CD14-positive monocyte (primary cell): ENCODE results near the gene OR10K2. TPM values are rescaled to one million over a fixed set of nuclear protein-coding genes. Genes with fewer than 3 reads are reported as not detected.

Experiments
- DNase-seq, 3 donors: peaks; one replicate each; pipeline ENCODE4 v3.0.0-alpha.2; 2011 to 2022
- H2AFZ ChIP-seq: 2 replicates; pipeline ENCODE4 v1.6.0; 2012; ENCODE audit warnings: mild to moderate bottlenecking, low read depth, low read length, inconsistent platforms; ENCODE audit not compliant: insufficient read depth, poor library complexity, severe bottlenecking
- H3K27ac ChIP-seq, 2 donors: 1 replicate in 1 of 2; 2 replicates in 1 of 2; pipeline ENCODE4 v1.5.1; 2012 to 2013; ENCODE audit warnings: low read length in 2 of 2, control low read depth in 1 of 2, inconsistent platforms in 1 of 2, low read depth in 1 of 2, mild to moderate bottlenecking in 1 of 2
- H3K27me3 ChIP-seq, 2 donors: one replicate each; pipeline versions ENCODE4 v1.6.0 to v1.6.1; 2011 to 2013; ENCODE audit warnings: low read length in 2 of 2; ENCODE audit not compliant: control insufficient read depth in 2 of 2, insufficient read depth in 2 of 2
- H3K36me3 ChIP-seq, 2 donors: replicated peaks in 1 of 2; 1 replicate in 1 of 2; 2 replicates in 1 of 2; pipeline versions ENCODE4 v1.5.1 to v1.6.1; 2012 to 2013; ENCODE audit warnings: low read length in 2 of 2, control low read depth in 1 of 2, inconsistent platforms in 1 of 2, mild to moderate bottlenecking in 1 of 2; ENCODE audit not compliant: insufficient read depth in 2 of 2, control insufficient read depth in 1 of 2
- H3K4me1 ChIP-seq, 2 donors: 1 replicate in 1 of 2; 2 replicates in 1 of 2; pipeline versions ENCODE4 v1.5.1 to v1.6.1; 2012 to 2013; ENCODE audit warnings: low read length in 2 of 2, control low read depth in 1 of 2, inconsistent platforms in 1 of 2, mild to moderate bottlenecking in 1 of 2, moderate library complexity in 1 of 2; ENCODE audit not compliant: insufficient read depth in 2 of 2, control insufficient read depth in 1 of 2
- H3K4me2 ChIP-seq: replicated peaks from 2 replicates; pipeline ENCODE3; 2012; ENCODE audit warnings: low read length, moderate library complexity, mild to moderate bottlenecking; ENCODE audit not compliant: poor library complexity, severe bottlenecking; ENCODE audit errors: extremely low read depth
- H3K4me3 ChIP-seq, 3 experiments: fragments of 200-600 bp in 1 of 3; sonication (generic) in 1 of 3; replicated peaks in 1 of 3; 1 replicate in 2 of 3; 2 replicates in 1 of 3; pipeline ENCODE4 v1.5.1; 2011 to 2013; ENCODE audit warnings: low read length in 3 of 3, mild to moderate bottlenecking in 3 of 3, control low read depth in 2 of 3, low read depth in 2 of 3, inconsistent platforms in 1 of 3, moderate library complexity in 1 of 3
- H3K79me2 ChIP-seq: 2 replicates; pipeline ENCODE4 v1.6.0; 2012; ENCODE audit warnings: mild to moderate bottlenecking, control low read depth, inconsistent platforms, low read length, moderate library complexity; ENCODE audit not compliant: insufficient read depth
- H3K9ac ChIP-seq: 2 replicates; pipeline ENCODE4 v1.6.0; 2017; ENCODE audit warnings: low read length, mild to moderate bottlenecking; ENCODE audit not compliant: insufficient read depth, poor library complexity, severe bottlenecking
- H3K9me3 ChIP-seq, 2 donors: replicated peaks in 1 of 2; 1 replicate in 1 of 2; 2 replicates in 1 of 2; pipeline versions ENCODE4 v1.5.1 to v1.6.1; 2012 to 2013; ENCODE audit warnings: low read length in 2 of 2, control low read depth in 1 of 2; ENCODE audit not compliant: control insufficient read depth in 1 of 2, insufficient read depth in 1 of 2
- H4K20me1 ChIP-seq: 2 replicates; pipeline ENCODE4 v1.6.0; 2012; ENCODE audit warnings: mild to moderate bottlenecking, low read length, control low read depth, moderate library complexity; ENCODE audit not compliant: insufficient read depth
- H3K27ac Mint-ChIP-seq, 7 donors: one replicate each; pipeline ENCODE4 v1.8.0; 2020; ENCODE audit warnings: mild to moderate bottlenecking in 7 of 7, mixed read lengths in 7 of 7, moderate library complexity in 6 of 7, inconsistent platforms in 2 of 7
- H3K27me3 Mint-ChIP-seq, 3 donors: one replicate each; pipeline ENCODE4 v1.8.0; 2021 to 2022; ENCODE audit warnings: low read depth in 3 of 3, mild to moderate bottlenecking in 3 of 3, mixed read lengths in 3 of 3, moderate library complexity in 3 of 3, inconsistent platforms in 1 of 3
- H3K36me3 Mint-ChIP-seq, 2 donors: one replicate each; pipeline ENCODE4 v1.8.0; 2020; ENCODE audit warnings: mixed read lengths in 2 of 2, inconsistent platforms in 1 of 2, mild to moderate bottlenecking in 1 of 2
- H3K4me1 Mint-ChIP-seq: one replicate; pipeline ENCODE4 v1.8.0; 2020; ENCODE audit warnings: mild to moderate bottlenecking, mixed read lengths
- H3K4me3 Mint-ChIP-seq, 2 donors: one replicate each; pipeline ENCODE4 v1.8.0; 2020; ENCODE audit warnings: mild to moderate bottlenecking in 2 of 2, mixed read lengths in 2 of 2, moderate library complexity in 1 of 2
- H3K9me3 Mint-ChIP-seq, 7 donors: one replicate each; pipeline ENCODE4 v1.8.0; 2020 to 2022; ENCODE audit warnings: mixed read lengths in 7 of 7, mild to moderate bottlenecking in 6 of 7, moderate library complexity in 6 of 7, inconsistent platforms in 2 of 7
- CTCF ChIP-seq: fragments of 200-600 bp; IDR thresholded peaks from one replicate; pipeline ENCODE4 v1.8.0; 2022; ENCODE audit warnings: antibody characterized with exemption, mild to moderate bottlenecking
- WGBS: methylation state at CpG from one replicate; pipeline ENCODE4 v1.1.5; 2013; ENCODE audit warnings: missing lambda C conversion rate; ENCODE audit not compliant: insufficient coverage; 5-methylcytosine and 5-hydroxymethylcytosine counted together
- intact Hi-C, 2 donors: fragments of 100-400 bp; cut with micrococcal nuclease; formaldehyde crosslinking; loops; one replicate each; pipeline versions ENCODE4 v1.15.0 to v1.15.1; 2023
- polyA plus RNA-seq, 3 donors: library from polyadenylated mRNA; depleted of rRNA in 1 of 3; unstranded in 2 of 3; stranded (reverse) in 1 of 3; fragments of 300-500 nt in 2 of 3; fragments of >200 nt in 1 of 3; fragmentation: Illumina TruSeq in 2 of 3; gene quantifications; 1 replicate in 2 of 3; 2 replicates in 1 of 3; pipeline ENCODE4 v1.2.3, GENCODE V29; 2012 to 2021

Gene OR10K2
- polyA plus RNA-seq, 3 donors, result not detected

GRCh38 chr1:158393476-158393875 is 32.6 kb downstream of the OR10K2 start:
- H3K27ac Mint-ChIP-seq, result no peak overlapping the region
- no peak for TF ChIP-seq CTCF
- H3K9ac ChIP-seq, result no peak overlapping the region
- no peak overlapping the region for H3K4me3 Mint-ChIP-seq
- H3K27ac ChIP-seq, result no peak overlapping the region
- H3K4me1 Mint-ChIP-seq, result peaks cover 9% of the 10 kb centered on the region
- H3K4me1 ChIP-seq, result peaks cover 0 to 11% of the 10 kb centered on the region in 2 donors
- no peaks in the 10 kb centered on the region for H3K36me3 ChIP-seq
- no peak overlapping the region for H3K4me2 ChIP-seq
- no peaks in the 10 kb centered on the region for H3K36me3 Mint-ChIP-seq
- no peaks in the 10 kb centered on the region for H4K20me1 ChIP-seq
- H3K4me3 ChIP-seq, result no peak overlapping the region
- H3K79me2 ChIP-seq, result no peaks in the 10 kb centered on the region
- intact Hi-C loops, result no loop called here
- DNase-seq, result peak in 1 of 3 donors; percentile 23
- H3K9me3 Mint-ChIP-seq, result peaks cover 0 to 2% (median 0%) of the 10 kb centered on the region in 7 donors
- no peaks in the 10 kb centered on the region for H3K9me3 ChIP-seq
- H3K27me3 ChIP-seq, result peaks cover 0 to 2% of the 10 kb centered on the region in 2 donors
- H3K27me3 Mint-ChIP-seq, result peaks cover 0 to 8% (median 0%) of the 10 kb centered on the region in 3 donors
- no CpG with 5 or more reads among the region's 5 CpGs for WGBS
- H2AFZ ChIP-seq, result no peak overlapping the region

GRCh38 chr1:158391099-158391498 is 34.9 kb downstream of the OR10K2 start:
- no peak overlapping the region for H3K27ac Mint-ChIP-seq
- H4K20me1 ChIP-seq, result no peaks in the 10 kb centered on the region
- peaks cover 0 to 11% of the 10 kb centered on the region in 2 donors for H3K4me1 ChIP-seq
- no peaks in the 10 kb centered on the region for H3K36me3 ChIP-seq
- H3K9ac ChIP-seq, result no peak overlapping the region
- TF ChIP-seq CTCF, result no peak
- intact Hi-C loops, result no loop called here
- H3K9me3 Mint-ChIP-seq, result peaks cover 0 to 7% (median 3%) of the 10 kb centered on the region in 7 donors
- no peaks in the 10 kb centered on the region for H3K27me3 ChIP-seq
- no peak overlapping the region for H3K27ac ChIP-seq
- H3K36me3 Mint-ChIP-seq, result no peaks in the 10 kb centered on the region
- H3K4me2 ChIP-seq, result no peak overlapping the region
- no peak overlapping the region for H3K4me3 Mint-ChIP-seq
- H3K4me3 ChIP-seq, result no peak overlapping the region
- peak in 1 of 3 donors; percentile 0 for DNase-seq
- H3K27me3 Mint-ChIP-seq, result peaks cover 0 to 8% (median 0%) of the 10 kb centered on the region in 3 donors
- H3K79me2 ChIP-seq, result no peaks in the 10 kb centered on the region
- peak overlapping the region; percentile 10 for H2AFZ ChIP-seq
- peaks cover 9% of the 10 kb centered on the region for H3K4me1 Mint-ChIP-seq
- H3K9me3 ChIP-seq, result no peaks in the 10 kb centered on the region
